Amniotic stem cell (primary cell): ENCODE data around the gene CTDSPL.
"Not testable (repeated sequence)": the region's sequence is repeated elsewhere in the genome, so short reads cannot be mapped to it uniquely, and the experiment has no call there.

ENCODE experiments used
- DNase-seq: peaks from one replicate; lab custom pipeline; 2025; lab: John Stamatoyannopoulos, UW

The CTDSPL gene

DNA sequence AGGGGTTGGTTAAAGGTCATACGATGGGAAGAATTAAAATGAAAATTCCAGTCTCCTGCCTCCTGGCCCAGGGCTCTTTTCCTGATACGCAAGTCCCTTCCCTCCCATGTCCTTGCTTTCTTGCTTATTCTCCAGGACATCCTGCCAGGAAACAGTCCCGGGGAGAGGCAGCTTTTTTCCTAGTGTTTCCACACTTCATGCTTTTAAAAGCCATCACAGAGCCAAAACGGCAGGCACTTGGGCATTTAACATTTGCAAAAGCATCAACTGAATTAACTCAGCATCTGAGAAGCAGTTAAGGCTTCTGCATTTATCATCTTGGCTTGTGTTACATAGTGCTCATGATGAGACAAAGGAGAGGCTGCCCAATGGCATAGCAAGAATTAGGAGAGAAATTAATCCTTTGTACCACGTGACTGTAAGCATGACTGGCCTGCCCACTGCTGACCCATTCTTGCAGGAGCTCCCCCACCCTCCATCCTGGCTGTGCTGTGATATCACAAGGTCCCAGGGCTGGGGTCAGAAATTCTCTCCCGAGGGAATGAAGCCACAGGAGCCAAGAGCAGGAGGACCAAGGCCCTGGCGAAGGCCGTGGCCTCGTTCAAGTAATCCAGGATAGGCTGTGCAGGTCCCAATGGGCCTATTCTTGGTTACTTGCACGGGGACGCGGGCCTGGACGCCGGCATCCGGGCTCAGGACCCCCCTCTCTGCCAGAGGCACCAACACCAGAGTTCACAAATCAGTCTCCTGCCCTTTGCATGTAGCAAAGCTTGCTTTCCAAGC is 107.3 kb downstream of the CTDSPL start:
- no peak for DNase-seq

DNA sequence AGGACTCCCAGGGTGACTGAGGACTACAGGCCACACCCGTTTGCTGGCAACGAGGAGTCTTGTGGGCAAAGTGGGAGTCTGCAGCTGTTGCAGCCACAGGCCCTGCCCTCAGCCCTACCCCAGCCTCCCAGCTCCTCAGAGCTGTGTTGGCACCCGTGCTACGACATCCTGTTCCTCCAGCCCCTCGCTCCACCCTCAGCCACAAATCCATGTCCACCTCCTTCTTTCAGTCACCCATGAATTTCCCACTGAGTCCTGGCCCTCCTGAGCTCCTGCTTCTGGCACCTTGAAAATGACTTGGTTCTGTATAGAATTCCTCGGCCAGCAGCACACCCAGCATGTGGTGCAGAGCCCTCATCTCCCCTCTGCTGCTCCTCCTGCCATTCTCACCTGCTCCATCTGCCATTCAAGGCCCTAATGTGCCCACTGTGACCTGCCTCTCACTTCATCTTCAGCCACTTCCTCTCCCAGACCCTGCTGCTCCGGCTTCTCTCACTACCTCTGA is 108.0 kb downstream of the CTDSPL start:
- no peak for DNase-seq

DNA sequence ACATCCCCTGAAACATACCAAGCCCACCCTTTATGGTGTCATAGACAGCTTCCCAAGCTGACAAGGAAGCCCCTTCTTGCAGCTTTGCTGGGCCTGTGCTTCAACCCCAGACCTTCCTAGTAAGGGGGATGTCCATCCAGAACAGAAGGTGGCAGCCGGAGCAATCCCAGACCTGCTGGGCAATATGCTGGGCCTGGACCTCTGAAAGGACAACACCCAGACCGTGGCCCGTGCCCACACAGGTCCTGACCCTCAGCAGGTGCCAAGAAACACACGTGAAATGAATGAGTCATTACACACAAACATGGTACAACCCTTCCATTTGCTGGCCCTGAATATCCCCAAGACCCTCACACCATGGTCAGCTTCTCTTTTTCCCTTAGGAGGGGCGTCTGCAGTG is 109.1 kb downstream of the CTDSPL start:
- no peak for DNase-seq

DNA sequence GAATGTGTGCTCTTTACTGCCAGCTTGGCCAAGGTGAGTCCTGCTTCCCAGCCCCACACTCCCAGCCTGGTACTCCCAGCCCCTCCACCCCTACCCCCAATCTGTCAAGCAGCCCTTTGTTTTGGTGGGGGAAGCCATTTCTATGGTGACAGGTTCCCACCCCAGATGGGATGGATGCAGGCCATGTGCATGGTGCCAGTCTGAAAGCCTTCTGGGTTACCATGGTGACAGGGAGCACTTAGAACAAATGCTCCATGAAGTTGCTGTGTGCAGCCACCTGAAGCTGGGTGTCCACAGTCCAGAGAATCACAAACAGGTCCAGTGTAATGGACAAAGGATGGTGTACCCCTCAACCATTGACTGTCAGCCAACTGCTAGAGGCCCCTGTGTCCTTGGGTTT is 109.8 kb downstream of the CTDSPL start:
- no peak for DNase-seq

DNA sequence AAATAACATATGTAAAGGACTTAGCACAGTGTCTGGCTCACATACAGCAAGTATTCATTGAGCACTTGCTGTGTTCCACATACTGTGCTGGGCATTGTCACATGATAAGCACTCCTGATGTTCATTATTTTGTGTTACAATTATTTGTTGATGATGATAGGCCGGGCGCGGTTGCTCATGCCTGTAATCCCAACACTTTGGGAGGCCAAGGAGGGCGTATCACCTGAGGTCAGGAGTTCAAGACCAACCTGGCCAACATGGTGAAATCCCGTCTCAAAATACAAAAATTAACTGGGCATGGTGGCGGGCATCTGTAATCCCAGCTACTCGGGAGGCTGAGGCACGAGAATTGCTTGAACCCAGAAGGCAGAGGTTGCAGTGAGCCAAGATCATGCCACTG is 110.4 kb downstream of the CTDSPL start:
- not testable (repeated sequence) for DNase-seq

DNA sequence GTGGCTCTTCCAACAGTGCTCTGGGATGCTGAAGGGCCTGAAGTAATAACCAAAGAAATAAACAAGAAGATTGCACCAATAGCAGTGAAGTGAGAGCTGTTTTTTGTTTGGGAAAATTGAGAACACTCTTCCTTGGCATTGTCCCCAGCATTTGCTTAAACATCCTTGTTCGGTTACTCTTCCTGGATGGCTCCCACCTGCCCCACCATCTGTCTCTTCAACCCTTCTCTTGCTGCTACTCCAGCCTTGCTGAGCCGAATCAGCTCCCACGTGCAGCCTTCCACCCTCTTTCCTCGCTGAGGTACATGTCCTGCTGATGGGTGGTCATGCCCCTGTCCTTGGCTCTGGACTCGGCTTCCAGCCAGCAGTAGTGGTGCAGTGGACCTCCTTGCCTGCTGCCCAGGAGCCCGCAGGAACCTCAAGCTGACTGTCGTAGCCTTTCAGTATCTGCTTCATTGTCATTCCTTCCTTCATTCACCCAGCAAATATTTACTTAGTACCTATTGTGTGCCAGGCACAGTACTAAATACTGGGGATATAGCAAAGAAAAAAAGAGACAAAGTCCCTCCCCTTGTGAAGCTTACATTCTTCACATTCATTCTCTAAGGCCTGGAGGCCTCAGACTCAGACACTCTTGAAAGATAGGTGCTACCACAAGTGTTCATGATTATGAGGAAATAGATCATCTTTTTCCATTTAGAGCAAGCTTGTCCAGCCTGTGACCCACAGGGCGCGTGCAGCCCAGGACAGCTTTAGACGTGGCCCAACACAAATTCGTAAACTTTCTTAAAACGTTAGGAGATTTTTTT is 111.8 kb downstream of the CTDSPL start:
- no peak for DNase-seq

DNA sequence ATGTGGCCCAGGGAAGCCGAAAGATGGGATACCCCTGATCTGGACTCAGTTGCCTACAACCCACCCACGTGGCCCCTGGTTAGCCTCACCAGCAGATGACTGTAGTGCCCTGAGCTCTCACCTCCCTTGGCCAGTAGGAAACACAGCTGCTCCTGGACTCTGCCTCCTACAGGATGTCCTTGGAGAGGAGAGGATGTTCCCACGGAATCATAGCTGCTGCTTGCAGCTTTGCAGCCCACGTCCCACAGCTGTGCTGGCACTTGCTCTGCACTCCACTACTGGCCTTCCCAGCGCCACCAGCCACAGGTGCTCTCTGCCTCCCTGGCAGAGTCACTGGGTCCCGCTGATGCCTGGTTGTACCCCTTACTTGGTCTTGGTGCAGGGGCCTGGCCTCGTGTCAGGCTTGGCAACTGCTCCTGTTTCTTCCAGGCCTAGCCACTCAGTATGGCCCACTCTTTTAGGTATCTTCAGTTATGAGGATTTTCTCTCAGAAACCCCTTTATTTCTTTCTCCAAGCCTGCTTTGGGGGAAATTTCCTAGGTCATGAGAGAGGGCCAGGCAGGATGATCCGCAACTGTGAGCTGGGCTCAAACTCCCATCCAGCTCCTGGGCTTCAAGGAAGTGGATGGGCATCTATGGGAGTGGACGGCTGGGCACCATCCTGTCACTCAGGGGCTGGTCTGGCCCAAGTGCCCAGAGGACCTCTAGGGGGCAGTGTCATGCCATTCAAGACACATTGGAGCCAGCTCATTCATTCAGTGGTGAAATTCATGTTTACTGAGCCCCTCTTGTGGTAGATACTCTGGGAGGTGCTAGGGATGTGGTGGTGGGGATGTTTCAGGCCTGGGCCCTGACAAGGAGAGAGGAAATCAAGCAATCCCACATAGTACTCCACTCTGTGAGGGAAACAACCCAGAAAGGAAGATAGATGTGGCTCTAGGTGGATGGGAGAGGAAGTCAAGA is 112.7 kb downstream of the CTDSPL start:
- peak; percentile 4 for DNase-seq

DNA sequence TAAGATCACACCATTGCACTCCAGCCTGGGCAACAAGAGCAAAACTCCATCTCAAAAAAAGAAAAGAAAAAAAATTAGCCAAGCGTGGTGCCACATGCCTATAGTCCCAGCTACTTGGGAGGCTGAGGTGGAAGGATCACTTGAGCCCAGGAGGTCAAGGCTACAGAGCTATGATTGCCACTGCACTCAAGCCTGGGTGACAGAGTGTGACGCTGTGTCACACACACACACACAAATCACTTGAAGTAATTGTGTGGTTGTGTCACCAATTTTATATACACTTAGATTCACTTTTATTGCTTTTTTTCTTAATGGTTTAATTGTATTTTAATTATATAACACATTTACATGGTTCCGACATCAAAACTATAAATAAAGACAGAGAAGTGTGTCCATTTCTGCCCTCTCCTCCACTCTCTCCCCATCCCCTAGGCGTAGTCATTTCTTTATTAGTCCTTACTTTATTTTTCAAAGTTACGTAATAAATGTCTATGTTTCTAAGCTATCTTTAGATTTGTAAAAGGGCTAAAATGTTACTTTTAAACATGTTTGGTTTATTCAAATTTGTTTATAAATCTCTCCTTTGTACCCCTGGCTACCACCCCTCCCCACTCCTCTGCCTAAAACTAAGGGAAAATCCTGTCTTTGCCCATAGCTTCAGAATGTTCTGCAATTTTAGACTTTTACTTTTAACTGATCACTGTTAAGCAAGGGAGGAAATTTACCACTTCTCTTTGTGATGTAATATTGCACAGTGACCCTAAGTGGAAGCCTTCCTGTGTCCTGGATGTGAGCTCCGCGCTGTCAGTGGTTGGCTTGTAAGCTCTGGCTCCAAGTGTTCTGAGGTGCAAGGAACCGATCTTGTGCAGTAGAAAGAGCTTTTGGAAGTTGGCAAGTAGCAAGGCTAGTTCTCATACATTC is 118.1 kb downstream of the CTDSPL start:
- no peak for DNase-seq

DNA sequence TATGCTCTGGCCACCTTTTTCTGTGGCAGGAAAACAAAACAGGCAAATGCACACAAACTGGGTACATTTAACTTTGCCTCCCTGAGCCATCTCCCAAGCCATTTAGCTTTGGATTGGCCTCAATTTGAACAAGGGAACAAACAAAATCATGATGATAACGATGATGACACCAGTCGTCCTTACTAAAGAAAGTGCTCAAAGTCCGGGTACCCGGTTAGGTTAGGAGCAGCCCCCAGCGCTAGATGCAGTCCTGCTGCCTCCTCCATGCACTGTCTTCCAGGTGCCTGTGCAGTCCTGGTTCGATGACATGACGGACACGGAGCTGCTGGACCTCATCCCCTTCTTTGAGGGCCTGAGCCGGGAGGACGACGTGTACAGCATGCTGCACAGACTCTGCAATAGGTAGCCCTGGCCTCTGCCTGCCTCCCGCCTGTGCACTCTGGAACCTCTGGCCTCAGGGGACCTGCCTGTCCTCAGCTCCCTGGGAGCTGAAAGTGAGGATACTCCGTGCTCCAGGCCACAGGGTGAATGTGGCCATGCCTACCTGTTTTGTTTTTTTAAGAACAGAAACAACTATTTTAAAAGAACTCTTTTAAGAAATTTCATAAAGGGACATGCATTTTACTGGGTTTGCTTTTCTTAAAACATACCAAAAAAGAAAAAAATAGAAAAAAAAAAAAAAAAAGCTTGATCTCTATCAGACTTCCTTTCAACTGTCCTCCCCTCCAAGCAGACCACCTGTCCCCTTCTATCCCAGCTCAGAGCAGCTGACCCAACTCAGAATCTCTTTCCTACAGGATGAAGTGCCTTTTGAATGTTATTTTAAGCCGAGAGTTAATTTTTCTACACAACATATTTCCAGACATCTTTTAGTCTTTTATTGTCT is 119.0 kb downstream of the CTDSPL start:
- no peak for DNase-seq

DNA sequence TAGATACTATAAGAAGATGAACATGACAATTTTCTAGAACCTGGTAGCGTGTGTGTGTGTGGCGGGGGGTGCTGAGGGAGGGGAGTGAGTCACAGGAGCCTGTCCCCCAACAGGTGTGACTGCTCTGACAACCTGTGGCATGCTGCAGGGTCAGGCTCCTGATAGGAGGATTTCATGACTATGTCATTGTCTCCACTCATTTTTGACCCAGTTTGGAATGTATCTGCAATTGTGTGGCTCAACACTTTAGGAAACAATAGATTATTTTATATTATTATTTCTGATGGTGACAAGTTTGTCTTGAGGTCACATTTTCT is 119.6 kb downstream of the CTDSPL start:
- DNase-seq = no peak

DNA sequence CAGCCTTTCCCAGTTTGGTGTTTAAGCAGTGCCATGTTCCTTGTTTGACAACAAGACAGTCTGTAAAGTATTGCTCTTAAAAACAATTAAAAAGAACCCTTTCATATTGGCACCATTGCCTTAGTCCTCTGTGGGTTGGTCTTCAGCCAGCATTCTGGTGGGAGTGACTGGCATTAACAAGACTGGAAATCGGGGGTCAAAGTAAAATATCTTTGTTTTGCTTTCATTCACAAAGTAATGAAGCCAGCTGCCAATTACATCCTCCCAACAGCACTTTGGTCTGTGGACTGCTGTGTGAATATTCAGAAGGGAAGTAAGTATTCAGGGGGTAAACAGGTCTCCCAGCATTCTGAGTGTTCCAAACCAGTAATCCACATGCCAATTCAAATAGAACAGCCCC is 120.7 kb downstream of the CTDSPL start:
- DNase-seq = no peak

DNA sequence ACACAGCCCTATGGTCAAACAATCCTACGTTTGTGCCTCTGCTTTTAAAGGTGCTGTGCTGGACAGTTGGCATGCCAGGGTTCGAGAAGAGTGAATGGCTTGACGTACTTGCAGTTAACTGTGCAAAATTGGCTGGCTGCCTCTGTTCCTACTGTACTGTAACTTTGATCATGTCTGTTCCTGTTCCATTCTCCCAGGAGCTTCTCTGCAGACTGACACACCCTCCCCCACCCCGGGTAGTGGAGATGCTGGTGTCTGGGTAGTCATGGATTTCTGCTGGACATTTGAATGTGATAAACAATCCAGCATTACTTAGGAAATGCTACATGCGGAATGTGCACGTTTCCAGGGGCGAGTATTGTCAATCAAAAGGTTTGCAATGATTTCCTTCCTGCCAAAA is 122.4 kb downstream of the CTDSPL start:
- no peak for DNase-seq

DNA sequence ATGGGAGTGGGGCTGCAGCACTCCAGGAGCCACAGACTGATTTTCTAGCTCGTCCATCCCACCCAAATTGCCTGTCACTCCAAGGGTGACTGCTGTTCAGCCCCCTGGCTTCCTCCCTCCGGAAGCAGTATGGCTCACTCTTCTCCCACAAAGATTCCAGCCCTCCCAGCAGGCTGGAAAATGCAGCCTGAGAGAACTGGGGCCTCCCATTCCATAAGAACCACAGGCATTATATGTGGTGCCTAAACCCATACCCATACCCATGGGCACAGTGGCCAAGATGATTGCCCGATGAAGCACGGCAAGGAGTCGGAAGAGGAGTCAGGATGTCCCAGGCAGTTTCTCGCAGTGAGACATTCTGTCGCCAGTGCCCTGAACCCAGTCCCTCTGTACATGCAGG is 122.9 kb downstream of the CTDSPL start:
- no peak for DNase-seq

DNA sequence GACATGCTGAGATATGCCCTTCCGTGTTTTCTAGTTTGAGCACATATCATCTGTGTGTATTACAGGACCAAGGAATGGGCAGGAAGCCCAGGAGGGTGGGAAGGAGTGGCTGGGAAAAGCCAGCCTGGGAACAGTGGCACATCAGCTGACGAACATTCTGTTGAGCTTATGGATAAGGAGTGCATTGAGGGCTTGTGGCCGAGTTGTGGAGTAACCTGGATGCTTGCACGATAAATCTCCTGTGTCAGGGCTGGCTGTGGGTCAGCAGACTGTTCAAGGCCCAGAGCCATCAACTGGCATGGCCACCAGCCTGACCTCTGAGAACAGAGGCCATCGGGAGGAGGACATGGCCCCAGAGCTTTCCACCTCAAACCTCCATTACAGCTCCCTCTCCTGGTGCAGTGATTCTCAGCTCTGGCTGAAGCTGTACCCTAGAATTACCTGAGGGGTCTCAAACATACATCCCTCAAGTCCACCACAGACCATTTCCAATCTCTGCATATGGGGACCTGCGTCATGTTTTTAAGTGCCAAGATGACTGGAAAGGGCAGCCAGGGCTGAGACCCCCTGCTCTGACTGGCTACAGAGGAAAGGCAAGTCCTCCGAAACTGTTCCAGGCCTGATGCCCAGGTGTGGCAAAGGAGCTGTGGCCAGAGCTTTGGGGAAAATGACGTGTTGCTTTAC is 124.1 kb downstream of the CTDSPL start:
- DNase-seq = no peak

DNA sequence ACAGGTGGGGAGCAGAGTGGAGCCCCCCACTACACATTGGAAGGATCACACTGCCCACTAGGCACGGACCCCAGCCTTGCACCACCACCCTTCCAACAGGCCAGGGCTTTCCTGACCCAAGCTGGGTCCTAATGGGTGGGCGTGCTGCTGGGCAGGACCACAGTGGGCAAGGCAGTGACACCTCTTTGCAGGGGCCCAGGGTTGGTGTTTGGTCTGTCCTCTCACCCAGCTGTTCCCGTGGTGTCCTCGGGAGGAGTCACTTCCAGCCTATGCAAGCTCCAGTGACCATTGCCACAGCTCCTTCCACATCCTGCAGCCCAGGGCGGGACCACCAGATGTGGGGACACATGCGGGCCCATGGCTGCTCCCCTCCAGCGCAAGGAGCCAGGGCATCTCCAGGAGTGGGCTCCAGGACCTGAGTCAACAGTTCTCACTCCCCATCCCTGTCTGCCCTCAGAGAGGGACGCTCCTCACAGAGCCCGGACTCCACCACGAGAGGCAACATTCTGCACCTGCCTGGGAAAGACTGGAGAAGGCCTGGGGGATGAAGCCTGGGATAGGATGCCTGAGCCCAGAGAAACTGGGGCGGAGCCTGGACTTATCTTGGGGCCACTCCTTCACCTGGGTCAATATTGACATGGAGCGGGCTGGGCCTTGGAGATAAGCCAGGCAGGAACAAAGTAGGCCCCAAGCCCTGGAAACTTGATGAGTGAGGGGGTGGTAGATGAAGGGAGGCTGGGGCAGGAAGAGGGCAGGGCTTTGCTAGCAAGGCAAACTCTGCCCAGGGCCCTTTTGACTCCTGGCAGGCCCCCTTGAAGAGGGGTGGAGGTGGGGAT is 125.0 kb downstream of the CTDSPL start:
- no peak for DNase-seq

DNA sequence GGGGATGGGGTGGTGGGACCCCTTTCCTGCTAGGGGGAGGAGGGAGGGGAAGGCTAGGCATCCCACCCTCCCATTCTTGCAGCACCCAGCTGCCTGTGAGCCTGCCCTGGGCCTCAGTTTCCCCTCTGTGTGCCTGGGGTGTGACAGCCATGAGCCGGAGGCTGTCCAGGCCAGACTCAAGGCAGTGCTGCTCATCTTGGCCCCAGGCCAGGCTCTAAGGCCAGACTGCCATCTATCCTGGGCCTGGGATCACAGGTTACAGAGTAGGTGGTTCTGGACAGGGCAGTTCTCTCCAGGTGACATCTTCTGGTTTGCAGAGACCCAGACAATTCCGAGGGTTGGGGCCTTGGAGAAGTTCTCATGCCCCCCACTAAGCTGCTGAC is 125.6 kb downstream of the CTDSPL start:
- no peak for DNase-seq

DNA sequence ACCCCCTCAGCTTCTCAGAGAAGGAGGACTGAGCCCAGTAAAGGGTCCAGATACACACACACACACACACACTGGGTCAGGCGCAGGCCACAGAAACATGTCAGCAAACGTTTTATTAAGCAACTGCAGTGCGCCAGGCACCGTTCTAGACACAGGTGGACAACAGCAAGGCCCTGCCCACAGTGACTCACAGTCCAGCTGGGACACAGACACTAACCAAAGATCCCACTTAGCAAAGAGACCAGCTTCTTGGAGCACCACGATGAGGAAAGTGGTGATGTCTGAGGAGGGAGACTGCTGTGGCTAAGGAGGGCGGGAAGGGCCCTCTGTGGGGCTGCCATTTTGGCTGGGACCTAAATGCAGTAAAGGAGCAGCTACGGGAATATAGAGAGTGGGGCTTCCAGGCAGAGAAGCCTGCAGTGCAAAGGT is 126.1 kb downstream of the CTDSPL start:
- no peak for DNase-seq

DNA sequence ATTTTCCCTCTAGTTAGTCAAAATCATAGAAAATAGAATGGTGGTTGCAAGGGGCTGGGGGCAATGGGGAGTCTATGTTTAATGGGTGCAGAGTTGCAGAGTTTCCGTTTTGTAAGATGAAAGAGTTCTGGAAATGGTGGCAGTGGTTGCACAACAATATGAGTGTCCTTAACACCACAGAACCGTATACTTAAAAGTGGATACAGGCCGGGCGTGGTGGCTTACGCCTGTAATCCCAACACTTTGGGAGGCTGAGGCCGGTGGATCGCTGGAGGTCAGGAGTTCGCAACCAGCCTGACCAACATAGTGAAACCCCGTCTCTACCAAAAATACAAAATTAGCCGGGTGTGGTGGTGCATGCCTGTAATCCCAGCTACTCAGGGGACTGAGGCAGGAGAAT is 126.7 kb downstream of the CTDSPL start:
- DNase-seq = not testable (repeated sequence)
